AG20443 (cell line): Measurements from ENCODE around the gene SEBOX.
A peak's percentile ranks its signal among the peaks of the same experiment; 100 is the strongest.

ENCODE experiments used
- DNase-seq: peaks from one replicate; pipeline ENCODE4 v3.0.0; 2012; ENCODE audit warnings: low spot score, mixed read lengths

Gene SEBOX, protein sequence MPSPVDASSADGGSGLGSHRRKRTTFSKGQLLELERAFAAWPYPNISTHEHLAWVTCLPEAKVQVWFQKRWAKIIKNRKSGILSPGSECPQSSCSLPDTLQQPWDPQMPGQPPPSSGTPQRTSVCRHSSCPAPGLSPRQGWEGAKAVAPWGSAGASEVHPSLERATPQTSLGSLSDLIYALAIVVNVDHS

DNA sequence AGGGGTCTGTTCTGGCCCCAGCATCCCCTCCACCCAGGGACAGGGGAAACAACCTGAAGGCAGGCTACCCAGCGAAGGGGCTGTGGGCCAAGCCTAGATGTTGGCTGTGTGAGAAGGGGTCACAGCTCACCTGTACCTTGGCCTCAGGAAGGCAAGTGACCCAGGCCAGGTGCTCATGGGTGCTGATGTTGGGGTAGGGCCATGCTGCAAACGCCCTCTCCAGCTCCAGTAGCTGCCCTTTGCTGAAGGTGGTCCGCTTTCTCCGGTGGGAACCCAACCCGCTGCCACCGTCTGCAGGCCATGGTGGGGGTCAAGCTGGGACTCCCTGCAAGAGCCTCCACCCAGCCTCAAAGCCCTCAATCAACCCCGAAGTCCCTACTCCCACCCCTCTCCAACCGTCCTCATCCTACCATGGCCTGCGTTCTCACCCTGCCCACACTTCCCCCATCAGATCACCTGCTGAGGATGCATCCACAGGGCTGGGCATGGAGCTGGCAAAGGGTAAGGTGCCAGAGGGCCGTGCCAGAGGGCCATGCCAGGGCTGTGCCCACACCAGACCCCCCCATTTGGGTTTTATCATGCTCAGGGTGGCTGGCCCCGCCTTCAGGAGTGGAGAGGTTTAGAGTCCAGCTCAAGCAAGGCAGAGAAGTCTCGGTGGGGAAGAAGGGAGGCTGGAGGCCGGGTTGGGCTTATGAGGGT is at the start of gene SEBOX:
SEBOX (minus strand) TSS at position 535 of the 699 bp plus-strand sequence; CDS start at position 487, 48 bp downstream.
- no peak for DNase-seq

GRCh38 chr17:28413804-28414203 is 48.8 kb upstream of the SEBOX start:
- no peak for DNase-seq

DNA sequence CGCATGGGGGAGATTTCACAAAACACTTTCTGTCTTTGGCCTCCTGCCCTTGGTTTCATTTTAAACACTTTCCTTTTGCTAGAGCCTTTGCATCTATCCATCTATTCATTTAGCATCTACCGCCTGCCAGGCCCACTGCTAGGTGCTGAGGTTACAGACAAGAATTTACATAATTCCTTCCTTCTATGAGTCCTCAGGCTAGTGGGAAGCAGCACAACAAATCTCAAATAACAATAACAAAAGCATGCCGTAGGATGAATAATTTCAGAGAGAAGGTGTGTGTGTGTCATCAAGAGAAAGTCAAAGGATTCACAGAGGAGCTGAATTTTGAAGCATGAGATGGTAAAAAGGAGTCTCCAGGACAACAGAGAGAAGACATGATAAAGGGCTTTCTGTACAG is 47.1 kb upstream of the SEBOX start:
- no peak for DNase-seq

- no peak for DNase-seq
These were observed 42.9 kb upstream of the SEBOX start for GRCh38 chr17:28407974-28408306.

DNA sequence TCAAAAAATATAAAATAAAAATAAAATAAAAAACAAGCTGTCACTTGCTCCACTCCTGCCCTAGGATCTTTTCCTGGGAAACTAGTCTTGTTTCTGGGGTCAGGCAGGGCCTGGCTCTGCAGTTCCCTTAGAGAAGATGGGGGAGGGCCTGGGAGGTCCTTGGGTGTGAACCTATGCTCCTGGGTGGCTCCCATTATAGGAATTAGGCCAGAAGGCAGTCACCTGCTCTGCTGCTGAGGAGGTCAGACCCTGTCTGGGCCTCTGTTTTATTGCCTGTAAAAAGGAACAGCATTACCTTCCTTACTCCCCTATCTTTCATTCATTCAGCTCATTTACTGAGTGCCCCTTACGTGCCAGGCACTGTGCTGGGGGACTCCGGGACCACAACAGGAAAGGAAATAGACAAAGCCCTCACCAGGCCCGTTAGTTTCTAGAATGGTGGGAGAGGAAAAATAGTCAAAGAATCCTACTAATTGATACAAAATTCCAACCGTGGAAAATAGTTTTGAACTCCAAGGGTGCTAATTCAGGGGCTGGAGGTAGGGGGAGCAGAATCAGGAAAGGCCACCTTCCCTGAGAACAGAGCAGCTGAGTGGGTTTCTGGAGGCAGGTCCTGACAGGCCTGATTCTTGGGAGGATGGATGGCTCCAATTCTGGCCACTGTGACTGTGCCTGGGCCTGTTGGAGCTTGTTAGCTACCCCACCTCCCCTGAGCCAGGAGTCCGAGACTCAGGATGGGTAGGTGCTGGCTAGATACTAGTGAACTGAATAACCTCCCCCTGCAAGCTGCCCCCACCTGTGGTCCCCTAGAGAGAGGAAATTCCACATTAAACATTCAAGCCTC is 42.4 kb upstream of the SEBOX start:
- no peak for DNase-seq

DNA sequence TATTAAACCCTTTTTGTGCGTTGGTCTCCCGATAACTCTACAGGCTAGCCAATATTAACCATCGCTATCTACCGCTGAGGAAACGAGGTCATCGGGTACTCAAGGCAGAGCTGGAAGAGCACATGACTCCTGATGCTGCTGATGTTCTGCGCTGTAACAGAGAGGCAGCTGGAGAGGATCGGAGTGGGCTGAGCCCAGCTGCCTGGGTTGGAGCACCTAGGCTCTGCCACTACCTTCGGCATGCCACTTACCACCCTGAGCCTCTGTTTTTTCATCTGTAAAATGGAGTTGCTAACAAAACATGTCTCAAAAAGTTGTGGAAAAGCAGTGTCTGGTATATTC is 41.4 kb upstream of the SEBOX start:
- DNase-seq, result no peak

GRCh38 chr17:28405632-28406472 is 40.9 kb upstream of the SEBOX start, which contains the start of gene SLC46A1:
Gene SLC46A1, minus strand, starts transcription at chr17:28406212. Its CDS starts 98 bp downstream, at chr17:28406114.
- peak; percentile 85 for DNase-seq

DNA sequence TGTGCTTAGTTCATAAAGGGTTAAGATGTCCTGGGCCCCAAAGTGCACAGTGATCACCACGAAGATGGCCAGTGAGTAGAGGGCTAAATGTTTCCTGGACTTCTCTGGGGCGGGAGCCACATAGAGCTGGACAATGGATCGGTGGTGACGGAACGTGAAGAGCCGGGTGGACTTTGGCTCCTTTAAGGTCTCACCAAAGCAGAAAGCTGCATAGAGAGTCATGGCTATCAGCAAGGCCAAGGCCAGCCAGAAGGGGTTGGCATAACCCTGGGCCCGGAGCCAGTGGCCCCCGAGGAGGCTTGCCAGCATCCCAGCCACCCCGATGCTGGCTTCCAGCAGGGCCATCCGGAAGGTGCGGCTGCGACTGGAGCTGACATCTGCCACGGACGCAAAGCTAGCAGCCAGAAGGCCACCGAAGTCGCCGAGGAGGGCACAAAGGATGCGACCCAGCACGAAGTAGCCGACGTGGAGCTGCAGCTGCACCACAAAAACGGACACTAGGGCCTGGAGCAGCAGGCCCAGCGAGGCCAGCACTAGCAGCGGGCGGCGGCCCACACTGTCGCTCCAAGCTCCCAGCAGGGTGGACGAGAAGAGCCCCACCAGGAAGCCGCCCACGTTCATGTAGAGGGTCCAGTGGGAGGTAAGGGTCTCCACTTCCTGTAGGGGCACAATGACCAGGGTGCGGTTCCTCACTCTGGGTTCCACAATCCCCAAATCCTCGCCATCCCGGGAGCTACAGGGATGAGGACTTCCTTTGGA is 40.0 kb upstream of the SEBOX start:
- peak; percentile 60 for DNase-seq

GRCh38 chr17:28404461-28404811 is 39.4 kb upstream of the SEBOX start:
- DNase-seq, result no peak

DNA sequence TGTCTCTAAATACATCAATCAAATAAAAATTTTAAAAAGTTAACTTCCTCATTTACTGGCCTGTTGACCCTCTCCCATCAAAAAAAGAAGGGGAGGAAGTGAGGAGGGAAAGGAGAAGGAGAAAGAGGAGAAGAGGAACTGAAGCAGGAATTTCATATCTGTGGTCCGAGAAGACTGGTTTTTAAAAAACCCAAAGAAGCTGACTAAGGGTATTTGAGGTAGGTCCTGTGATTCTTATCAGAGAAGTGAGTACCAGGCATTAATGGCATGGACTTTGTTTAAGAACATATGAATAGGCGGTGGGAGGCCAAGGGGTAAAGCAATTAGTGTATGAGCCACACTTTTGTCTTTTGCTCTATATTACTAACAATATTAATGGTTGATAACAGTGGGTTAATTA is 39.0 kb upstream of the SEBOX start:
- no peak for DNase-seq

DNA sequence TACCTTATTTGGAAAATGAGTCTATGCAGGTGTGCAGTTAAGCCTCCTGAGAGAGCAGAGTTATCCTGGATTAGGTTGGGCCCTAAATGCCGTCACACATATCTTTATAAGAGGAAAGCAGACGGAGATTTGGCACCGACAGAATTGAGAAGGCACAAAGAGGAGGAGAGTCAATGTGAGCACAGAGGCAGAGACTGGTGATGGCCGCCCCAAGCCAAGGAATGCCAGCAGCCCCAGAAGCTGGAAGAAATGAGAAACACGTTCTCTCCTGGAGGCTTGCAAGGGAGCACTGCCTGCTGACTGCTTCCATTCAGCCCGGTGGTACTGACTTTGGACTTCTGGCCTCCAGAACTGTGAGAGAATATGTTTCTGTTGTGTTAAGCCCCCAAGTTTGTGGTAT is 37.8 kb upstream of the SEBOX start:
- DNase-seq, result no peak

- DNase-seq, result no peak
These were observed 37.2 kb upstream of the SEBOX start for GRCh38 chr17:28402224-28402630.

- DNase-seq, result no peak
These were observed 34.8 kb upstream of the SEBOX start for GRCh38 chr17:28399808-28400207.

DNA sequence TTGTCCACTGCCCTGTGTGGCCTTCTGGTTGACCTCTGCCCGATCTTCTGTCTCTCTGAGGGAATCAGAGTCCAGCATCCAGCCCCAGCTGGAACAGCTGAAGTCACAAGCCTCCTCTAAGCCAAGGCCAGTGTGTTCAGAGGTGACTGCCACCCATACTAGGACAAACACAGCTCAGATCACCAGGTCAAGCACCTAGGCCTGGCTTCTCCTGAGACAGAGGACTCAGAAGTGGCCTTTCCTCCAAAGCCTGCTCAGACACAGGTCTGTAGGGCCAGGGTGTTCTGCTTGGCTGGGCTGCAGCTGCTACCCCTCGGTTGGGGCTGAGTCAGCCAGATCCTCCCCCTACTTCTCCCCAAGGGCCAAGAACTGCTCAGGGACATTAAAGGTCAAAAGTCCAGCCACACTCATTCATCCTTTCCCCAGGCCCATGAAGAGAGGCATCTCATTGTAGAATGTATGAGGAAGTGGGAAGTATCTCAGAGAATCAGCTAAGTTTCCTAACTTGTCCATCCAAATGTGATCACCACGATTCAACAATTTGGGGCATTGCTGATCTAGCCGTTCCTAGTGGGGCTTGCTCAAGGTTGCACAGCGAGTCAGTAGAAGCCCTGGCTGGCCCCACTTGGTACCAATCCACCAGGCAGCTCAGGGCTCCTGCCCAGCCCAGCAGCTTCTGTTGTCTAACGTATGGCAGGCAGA is 33.4 kb upstream of the SEBOX start:
- DNase-seq, result no peak

- DNase-seq, result no peak
These were observed 32.8 kb upstream of the SEBOX start for GRCh38 chr17:28397687-28398279.

- DNase-seq, result no peak
These were observed 32.3 kb upstream of the SEBOX start for GRCh38 chr17:28397275-28397674.

- DNase-seq, result no peak
These were observed 31.7 kb upstream of the SEBOX start for GRCh38 chr17:28396635-28397239.

DNA sequence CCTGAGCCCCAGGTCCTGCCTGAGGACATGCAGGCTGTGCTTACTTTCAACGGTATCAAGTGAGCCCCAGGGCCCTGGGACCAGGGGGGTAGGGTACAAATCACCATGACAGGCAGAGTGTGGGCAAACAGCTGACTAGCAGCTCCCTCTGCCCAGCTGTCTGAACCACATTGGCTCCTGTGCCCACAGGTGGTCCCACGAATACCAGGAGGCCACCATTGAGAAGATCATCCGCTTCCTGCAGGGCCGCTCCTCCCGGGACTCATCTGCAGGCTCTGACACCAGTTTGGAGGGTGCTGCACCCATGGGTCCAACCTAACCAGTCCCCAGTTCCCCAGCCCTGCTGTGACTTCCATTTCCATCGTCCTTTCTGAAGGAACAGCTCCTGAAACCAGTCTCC is 31.0 kb upstream of the SEBOX start:
- DNase-seq, result no peak

DNA sequence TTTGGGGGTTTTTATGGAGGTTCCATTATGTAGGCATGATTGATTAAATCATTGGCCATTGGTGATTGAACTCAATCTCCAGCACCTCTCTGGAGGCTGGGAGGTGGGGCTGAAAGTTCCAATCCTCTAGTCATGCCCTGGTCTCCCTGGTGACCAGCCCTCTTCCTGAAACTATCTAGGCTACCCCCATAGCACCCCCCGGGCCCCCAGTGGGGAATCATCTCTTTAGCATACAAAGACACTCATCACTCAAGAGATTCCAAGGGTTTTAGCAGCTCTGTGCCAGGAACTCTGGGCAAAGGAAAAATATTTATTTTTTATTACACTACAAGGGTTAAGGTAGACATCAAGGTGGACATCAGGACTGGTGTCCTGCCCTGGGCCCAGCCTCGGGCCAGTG is 30.4 kb upstream of the SEBOX start:
- DNase-seq, result no peak
